HEK293 (cell line): ENCODE data around the gene ARHGAP26.

Experiments used
- CTCF ChIA-PET: fragments of 350-600 bp; formaldehyde crosslinking; extraction: SDS; loops from one replicate; lab custom pipeline; 2021; ENCODE audit warnings: antibody characterized with exemption; lab: Yijun Ruan, JAX
- POLR2A ChIA-PET: fragments of 300-600 bp; formaldehyde crosslinking; extraction: SDS; loops from one replicate; lab custom pipeline; 2020; ENCODE audit warnings: antibody characterized with exemption, inconsistent platforms; lab: Yijun Ruan, JAX
- H3K27ac ChIP-seq: fragments of 200-500 bp; sonication (Bioruptor generic); 2 replicates; pipeline ENCODE4 v1.5.1; 2014; ENCODE audit warnings: low read depth, low read length, control low read depth, inconsistent platforms; ENCODE audit errors: extremely low read depth
- H3K36me3 ChIP-seq, 2 experiments: fragments of 200-500 bp in 1 of 2; sonication (Bioruptor generic) in 1 of 2; 1 replicate in 1 of 2; 2 replicates in 1 of 2; pipeline ENCODE4 v1.5.1; 2014 to 2017; ENCODE audit warnings: inconsistent platforms in 2 of 2, low read length in 2 of 2; ENCODE audit not compliant: control insufficient read depth in 2 of 2, insufficient read depth in 1 of 2
- H3K4me1 ChIP-seq: fragments of 200-500 bp; sonication (Bioruptor generic); 2 replicates; pipeline ENCODE4 v1.5.1; 2014; ENCODE audit warnings: mild to moderate bottlenecking, low read length, inconsistent platforms; ENCODE audit not compliant: control insufficient read depth, insufficient read depth
- H3K4me3 ChIP-seq: 2 replicates; pipeline ENCODE4 v1.5.1; 2011; ENCODE audit warnings: low read depth, mild to moderate bottlenecking, control low read depth, low read length, moderate library complexity
- H3K9me3 ChIP-seq: fragments of 200-500 bp; sonication (Bioruptor generic); 2 replicates; pipeline ENCODE4 v1.5.1; 2014; ENCODE audit warnings: low read depth, low read length, inconsistent platforms; ENCODE audit not compliant: control insufficient read depth, insufficient read depth
- BCL6B ChIP-seq: fragments of 450-650 bp; formaldehyde crosslinking; IDR thresholded peaks from 2 replicates; pipeline ENCODE4 v1.5.1; 2017; ENCODE audit warnings: missing biosample characterization, missing genetic modification characterization
- CTCF ChIP-seq: fragments of 450-650 bp; formaldehyde crosslinking; IDR thresholded peaks from 2 replicates; pipeline ENCODE4 v1.5.1; 2016; ENCODE audit warnings: missing biosample characterization, missing genetic modification characterization
- KLF9 ChIP-seq: fragments of 450-650 bp; formaldehyde crosslinking; IDR thresholded peaks from 2 replicates; pipeline ENCODE4 v1.5.1; 2016; ENCODE audit warnings: missing biosample characterization, missing genetic modification characterization, low read depth
- PRDM10 ChIP-seq: fragments of 450-650 bp; formaldehyde crosslinking; IDR thresholded peaks from 2 replicates; pipeline ENCODE4 v1.5.1; 2016; ENCODE audit warnings: missing biosample characterization, missing genetic modification characterization
- PRDM4 ChIP-seq: fragments of 450-650 bp; formaldehyde crosslinking; IDR thresholded peaks from 2 replicates; pipeline ENCODE4 v1.5.1; 2017; ENCODE audit warnings: missing biosample characterization, missing genetic modification characterization
- YY2 ChIP-seq: fragments of 450-650 bp; formaldehyde crosslinking; IDR thresholded peaks from 2 replicates; pipeline ENCODE4 v1.5.1; 2016; ENCODE audit warnings: missing biosample characterization, missing genetic modification characterization
- ZBTB20 ChIP-seq: fragments of 450-650 bp; formaldehyde crosslinking; IDR thresholded peaks from 2 replicates; pipeline ENCODE4 v1.5.1; 2016; ENCODE audit warnings: missing biosample characterization, missing genetic modification characterization
- ZBTB6 ChIP-seq: fragments of 450-650 bp; formaldehyde crosslinking; IDR thresholded peaks from 2 replicates; pipeline ENCODE4 v1.5.1; 2017; ENCODE audit warnings: missing biosample characterization, missing genetic modification characterization
- ZFHX2 ChIP-seq: fragments of 450-650 bp; formaldehyde crosslinking; conservative IDR thresholded peaks from 2 replicates; pipeline ENCODE4 v1.5.1; 2016; ENCODE audit warnings: missing biosample characterization, missing genetic modification characterization
- ZNF112 ChIP-seq: fragments of 450-650 bp; formaldehyde crosslinking; IDR thresholded peaks from 2 replicates; pipeline ENCODE4 v1.5.0; 2017; ENCODE audit warnings: missing biosample characterization, missing genetic modification characterization
- ZNF169 ChIP-seq: fragments of 450-650 bp; formaldehyde crosslinking; IDR thresholded peaks from 2 replicates; pipeline ENCODE4 v1.5.1; 2016; ENCODE audit warnings: missing biosample characterization, missing genetic modification characterization
- ZNF311 ChIP-seq: fragments of 450-650 bp; formaldehyde crosslinking; IDR thresholded peaks from 2 replicates; pipeline ENCODE4 v1.5.1; 2017; ENCODE audit warnings: missing biosample characterization, missing genetic modification characterization, borderline replicate concordance
- ZNF350 ChIP-seq: fragments of 450-650 bp; formaldehyde crosslinking; IDR thresholded peaks from 2 replicates; pipeline ENCODE4 v1.5.0; 2017; ENCODE audit warnings: missing biosample characterization, mild to moderate bottlenecking, missing genetic modification characterization
- ZNF704 ChIP-seq: fragments of 450-650 bp; formaldehyde crosslinking; IDR thresholded peaks from 2 replicates; pipeline ENCODE4 v1.5.1; 2016; ENCODE audit warnings: missing biosample characterization, missing genetic modification characterization
- TF ChIP-seq, protein P1 (sequence below): IDR thresholded peaks from 2 replicates; pipeline ENCODE4 v1.6.1; 2011; ENCODE audit warnings: mild to moderate bottlenecking, low read depth, low read length, borderline replicate concordance

ARHGAP26 gene

GRCh38 chr5:143182901-143183820 lies 413.0 kb downstream of the ARHGAP26 start:
- peak overlapping the region; percentile 37; the same call in 1 of the 2 replicates for H3K27ac ChIP-seq
- ChIA-PET POLR2A (interaction anchor here (0.7 to 1.2 kb wide), 3 partner anchors 10 to 108 kb away, joined by 3 to 4 read pairs (median 3); no protein-coding TSS in a partner anchor), CTCF (interaction anchor here (1.1 to 1.2 kb wide), 2 partner anchors 74 to 169 kb away, joined by 3 read pairs; no protein-coding TSS in a partner anchor)
- no peaks in the 10 kb centered on the region for H3K36me3 ChIP-seq
- no peak overlapping the region for H3K4me3 ChIP-seq
- peaks cover 12% of the 10 kb centered on the region for H3K4me1 ChIP-seq
- no peaks in the 10 kb centered on the region for H3K9me3 ChIP-seq
- TF ChIP-seq BCL6B (tag by site-specific recombination) (peak; percentile 62), ZNF350 (tag by site-specific recombination) (peak; percentile 73), ZNF169 (tag by site-specific recombination) (no peak), ZNF112 (tag by site-specific recombination) (peak; percentile 67; the same call in 1 of the 2 replicates), PRDM10 (tag by site-specific recombination) (peak; percentile 82), ZBTB20 (peak; percentile 56; the same call in 1 of the 2 replicates), ZNF704 (tag by site-specific recombination) (no peak), ZFHX2 (tag by site-specific recombination) (0 out of 2 replicates have a peak, but pooled peaks have one; percentile 37), CTCF (tag by site-specific recombination) (0 out of 2 replicates have a peak, but pooled peaks have one; percentile 25)

- peak overlapping the region; percentile 37; the same call in 1 of the 2 replicates for H3K27ac ChIP-seq
- no peak overlapping the region for H3K4me3 ChIP-seq
- no peaks in the 10 kb centered on the region for H3K9me3 ChIP-seq
- no peak for TF ChIP-seq KLF9
- peaks cover 12% of the 10 kb centered on the region for H3K4me1 ChIP-seq
- H3K36me3 ChIP-seq, result no peaks in the 10 kb centered on the region
- ChIA-PET CTCF (interaction anchor here (0.6 to 1.1 kb wide), 2 partner anchors 75 to 190 kb away, joined by 3 read pairs; no protein-coding TSS in a partner anchor), POLR2A (interaction anchor here (1.2 kb wide), 1 partner anchor 97 kb away, joined by 3 read pairs; no protein-coding TSS in a partner anchor)
Measured at GRCh38 chr5:143183989-143184388, 413.8 kb downstream of the ARHGAP26 start.

DNA sequence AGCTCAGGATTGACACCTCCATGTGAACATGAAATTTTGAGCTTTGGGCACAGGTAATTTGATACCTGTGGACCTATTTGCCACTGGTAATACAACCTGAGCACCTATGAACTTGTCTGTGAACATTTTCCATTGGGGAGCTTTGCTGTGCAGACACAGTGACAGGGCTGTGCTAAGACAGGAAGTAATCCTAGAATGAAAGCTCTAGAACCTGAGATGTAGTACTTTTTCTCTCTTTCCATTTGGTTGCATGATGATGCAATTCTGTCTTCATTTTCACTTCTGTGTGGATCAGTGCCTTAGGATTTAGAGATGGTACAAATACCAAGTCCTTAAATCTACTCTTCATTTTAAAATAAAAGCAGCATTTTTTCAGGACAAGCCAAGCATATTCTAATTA lies 416.4 kb downstream of the ARHGAP26 start:
- H3K4me1 ChIP-seq, result peaks cover 12% of the 10 kb centered on the region
- H3K36me3 ChIP-seq, result no peaks in the 10 kb centered on the region
- no peaks in the 10 kb centered on the region for H3K9me3 ChIP-seq
- ChIA-PET POLR2A (no interaction called here), CTCF (interaction anchor here (0.6 to 1.2 kb wide), 3 partner anchors 8 to 282 kb away, joined by 3 read pairs; no protein-coding TSS in a partner anchor)
- no peak overlapping the region for H3K27ac ChIP-seq
- H3K4me3 ChIP-seq, result no peak overlapping the region
- TF ChIP-seq PRDM4 (tag by site-specific recombination), result no peak
- TF ChIP-seq ZNF311 (tag by site-specific recombination), result no peak
- no peak for TF ChIP-seq YY2 (tag by site-specific recombination)
- TF ChIP-seq, protein P1, sequence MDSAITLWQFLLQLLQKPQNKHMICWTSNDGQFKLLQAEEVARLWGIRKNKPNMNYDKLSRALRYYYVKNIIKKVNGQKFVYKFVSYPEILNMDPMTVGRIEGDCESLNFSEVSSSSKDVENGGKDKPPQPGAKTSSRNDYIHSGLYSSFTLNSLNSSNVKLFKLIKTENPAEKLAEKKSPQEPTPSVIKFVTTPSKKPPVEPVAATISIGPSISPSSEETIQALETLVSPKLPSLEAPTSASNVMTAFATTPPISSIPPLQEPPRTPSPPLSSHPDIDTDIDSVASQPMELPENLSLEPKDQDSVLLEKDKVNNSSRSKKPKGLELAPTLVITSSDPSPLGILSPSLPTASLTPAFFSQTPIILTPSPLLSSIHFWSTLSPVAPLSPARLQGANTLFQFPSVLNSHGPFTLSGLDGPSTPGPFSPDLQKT, result no peak
- TF ChIP-seq ZBTB6 (tag by site-specific recombination), result no peak
